Left forelimb (tissue), 1 donor: ENCODE results near the gene RNF152.

Experiments used
- DNase-seq: peaks from one replicate; pipeline ENCODE4 v3.0.0-alpha.2; 2018; ENCODE audit warnings: low spot score

RNF152 gene

GRCh38 chr18:61854578-61855448, 38.0 kb downstream of the RNF152 start:
- DNase-seq = no peak

GRCh38 chr18:61853855-61854254, 39.0 kb downstream of the RNF152 start:
- no peak for DNase-seq

- DNase-seq = no peak
Observed at GRCh38 chr18:61852496-61852895, 40.3 kb downstream of the RNF152 start.

- DNase-seq = no peak
Observed at GRCh38 chr18:61851940-61852451, 40.8 kb downstream of the RNF152 start.

- no peak for DNase-seq
Observed at GRCh38 chr18:61851279-61851678, 41.5 kb downstream of the RNF152 start.

GRCh38 chr18:61850756-61851155, 42.1 kb downstream of the RNF152 start:
- DNase-seq = no peak

GRCh38 chr18:61847164-61847791, 45.5 kb downstream of the RNF152 start:
- DNase-seq = no peak

- no peak for DNase-seq
Observed at GRCh38 chr18:61845197-61845596, 47.6 kb downstream of the RNF152 start.

GRCh38 chr18:61844726-61845125, 48.1 kb downstream of the RNF152 start:
- DNase-seq = no peak

- no peak for DNase-seq
Observed at GRCh38 chr18:61842146-61842545, 50.7 kb downstream of the RNF152 start.

- no peak for DNase-seq
Observed at GRCh38 chr18:61841706-61842105, 51.1 kb downstream of the RNF152 start.

GRCh38 chr18:61840324-61840723, 52.5 kb downstream of the RNF152 start:
- no peak for DNase-seq

GRCh38 chr18:61838521-61838920, 54.3 kb downstream of the RNF152 start:
- DNase-seq = no peak

GRCh38 chr18:61833978-61834377, 58.8 kb downstream of the RNF152 start:
- no peak for DNase-seq

- no peak for DNase-seq
Observed at GRCh38 chr18:61833387-61833786, 59.4 kb downstream of the RNF152 start.

GRCh38 chr18:61832858-61833257, 59.9 kb downstream of the RNF152 start:
- no peak for DNase-seq

GRCh38 chr18:61831071-61831470, 61.7 kb downstream of the RNF152 start:
- no peak for DNase-seq

GRCh38 chr18:61829108-61829507, 63.7 kb downstream of the RNF152 start:
- DNase-seq = no peak

- no peak for DNase-seq
Observed at GRCh38 chr18:61827591-61827990, 65.2 kb downstream of the RNF152 start.

- DNase-seq = no peak
Observed at GRCh38 chr18:61825386-61825785, 67.4 kb downstream of the RNF152 start.

- no peak for DNase-seq
Observed at GRCh38 chr18:61824733-61825363, 68.0 kb downstream of the RNF152 start.

GRCh38 chr18:61823595-61823994, 69.2 kb downstream of the RNF152 start:
- DNase-seq = no peak

GRCh38 chr18:61822879-61823278, 69.9 kb downstream of the RNF152 start:
- no peak for DNase-seq
